ENCODE measurements around the gene THRB. TPM values are rescaled to one million over a fixed set of nuclear protein-coding genes. Genes with fewer than 3 reads are reported as not detected.

Gene THRB
- total RNA-seq, 6 experiments from 2014 or later, result 14.5 to 29.5 (median 17.3) TPM

GRCh38 chr3:24199300-24199699, 295.4 kb downstream of the THRB start:
- H3K4me1 ChIP-seq, result no peaks in the 10 kb centered on the region
- 86% methylated on average over 2 of the region's 2 CpGs for WGBS (ENCODE audit: insufficient coverage, low coverage, low lambda C conversion rate, missing lambda C conversion rate)
- no peak for TF ChIP-seq POLR2A (IDR thresholded peaks at IDR 0.05)
- no peak for TF ChIP-seq CTCF (IDR thresholded peaks at IDR 0.05)
- no peak overlapping the region for H3K4me3 ChIP-seq
- ATAC-seq, result no peak
- DNase-seq, result no peak
- no peak overlapping the region for H3K27ac ChIP-seq
- no peaks in the 10 kb centered on the region for H3K36me3 ChIP-seq
- intact Hi-C loops (cut with DNase I), result no loop called here
- H3K9me3 ChIP-seq, result no peaks in the 10 kb centered on the region
- H3K27me3 ChIP-seq, result no peaks in the 10 kb centered on the region

- no peaks in the 10 kb centered on the region for H3K27me3 ChIP-seq
- H3K4me1 ChIP-seq, result no peaks in the 10 kb centered on the region
- ATAC-seq (no peak), DNase-seq (no peak)
- intact Hi-C loops (cut with DNase I), result no loop called here
- H3K36me3 ChIP-seq, result no peaks in the 10 kb centered on the region
- 100% methylated on average over 1 of the region's 1 CpG for WGBS (ENCODE audit: insufficient coverage, low coverage, low lambda C conversion rate, missing lambda C conversion rate)
- H3K9me3 ChIP-seq, result no peaks in the 10 kb centered on the region
- no peak overlapping the region for H3K4me3 ChIP-seq
- no peak overlapping the region for H3K27ac ChIP-seq
- TF ChIP-seq CTCF (IDR thresholded peaks at IDR 0.05), result no peak
- no peak for TF ChIP-seq POLR2A (IDR thresholded peaks at IDR 0.05)
Measured at GRCh38 chr3:24198728-24199127, 295.9 kb downstream of the THRB start.

- 90% methylated on average over 5 of the region's 5 CpGs for WGBS (ENCODE audit: insufficient coverage, low coverage, low lambda C conversion rate, missing lambda C conversion rate)
- ATAC-seq (peak in 1 of 4 donors; percentile 37), DNase-seq (no peak)
- Histone ChIP-seq H3K36me3 (no peaks in the 10 kb centered on the region), H3K27me3 (no peaks in the 10 kb centered on the region), H3K27ac (no peak overlapping the region), H3K4me3 (no peak overlapping the region), H3K9me3 (no peaks in the 10 kb centered on the region), H3K4me1 (no peaks in the 10 kb centered on the region)
- TF ChIP-seq POLR2A (IDR thresholded peaks at IDR 0.05) (no peak), CTCF (IDR thresholded peaks at IDR 0.05) (no peak)
- intact Hi-C loops (cut with DNase I), result no loop called here
Measured at GRCh38 chr3:24197809-24198208, 296.8 kb downstream of the THRB start.

GRCh38 chr3:24196526-24196925, 298.1 kb downstream of the THRB start:
- H3K4me1 ChIP-seq, result no peaks in the 10 kb centered on the region
- ATAC-seq (no peak), DNase-seq (no peak)
- H3K27ac ChIP-seq, result no peak overlapping the region
- no peaks in the 10 kb centered on the region for H3K27me3 ChIP-seq
- no peak for TF ChIP-seq POLR2A (IDR thresholded peaks at IDR 0.05)
- no peak for TF ChIP-seq CTCF (IDR thresholded peaks at IDR 0.05)
- intact Hi-C loops (cut with DNase I), result no loop called here
- H3K9me3 ChIP-seq, result no peaks in the 10 kb centered on the region
- no peaks in the 10 kb centered on the region for H3K36me3 ChIP-seq
- H3K4me3 ChIP-seq, result no peak overlapping the region

- TF ChIP-seq CTCF (IDR thresholded peaks at IDR 0.05) (no peak), POLR2A (IDR thresholded peaks at IDR 0.05) (no peak)
- H3K4me3 ChIP-seq, result no peak overlapping the region
- no peaks in the 10 kb centered on the region for H3K4me1 ChIP-seq
- no peaks in the 10 kb centered on the region for H3K27me3 ChIP-seq
- H3K36me3 ChIP-seq, result no peaks in the 10 kb centered on the region
- no peaks in the 10 kb centered on the region for H3K9me3 ChIP-seq
- DNase-seq (no peak), ATAC-seq (no peak)
- H3K27ac ChIP-seq, result no peak overlapping the region
- intact Hi-C loops (cut with DNase I), result no loop called here
Measured at GRCh38 chr3:24195504-24196230, 299.0 kb downstream of the THRB start.
